Measurements from ENCODE around the gene NTF3. TPM values are rescaled to one million over a fixed set of nuclear protein-coding genes. Genes with fewer than 3 reads are reported as not detected.
"Not testable (repeated sequence)": the region's sequence is repeated elsewhere in the genome, so short reads cannot be mapped to it uniquely, and the experiment has no call there.

The NTF3 gene
- total RNA-seq, 1 donor from 2014 or later = 8.9 TPM

DNA sequence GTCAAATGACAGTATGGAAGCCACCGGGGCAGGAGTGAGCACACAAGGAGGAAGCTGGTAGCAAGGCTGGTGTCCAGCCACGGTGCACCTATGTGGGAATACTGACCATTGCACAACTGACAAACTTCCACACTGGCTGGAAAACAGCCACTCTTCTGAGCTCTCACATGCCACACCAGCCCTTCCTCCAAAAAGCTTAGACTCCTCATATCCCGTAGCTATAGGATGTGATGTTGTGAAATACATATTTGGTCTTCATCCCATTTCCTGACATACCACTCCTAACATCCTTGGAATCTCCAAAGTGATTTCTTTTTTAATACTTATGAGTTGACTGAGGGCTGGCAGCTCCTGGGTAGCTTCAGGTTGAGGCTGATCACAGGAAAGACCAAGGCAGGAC is 103.6 kb downstream of the NTF3 start:
- Mint-ChIP-seq H3K27ac (ENCODE audit: unreplicated experiment) (no peak overlapping the region), H3K27me3 (ENCODE audit: low read depth, unreplicated experiment) (peaks cover 13% of the 10 kb centered on the region), H3K4me3 (ENCODE audit: unreplicated experiment) (no peak overlapping the region), H3K9me3 (ENCODE audit: unreplicated experiment) (peaks cover 4% of the 10 kb centered on the region), H3K4me1 (ENCODE audit: low read depth, unreplicated experiment) (no peaks in the 10 kb centered on the region), H3K36me3 (ENCODE audit: low read depth, unreplicated experiment) (no peaks in the 10 kb centered on the region)
- no peak overlapping the region for H3K9ac ChIP-seq (ENCODE audit: low read length)
- DNase-seq (ENCODE audit: low read depth) (no peak), FAIRE-seq (no peak)
- no peaks in the 10 kb centered on the region for H3K79me2 ChIP-seq (ENCODE audit: insufficient read depth, low read length)
- H2AFZ ChIP-seq (ENCODE audit: low read depth, low read length) = no peak overlapping the region
- no peak overlapping the region for H3K27ac ChIP-seq (ENCODE audit: low read depth, low read length)
- H3K4me3 ChIP-seq (ENCODE audit: insufficient read depth, low read depth, low read length) = no peak overlapping the region
- TF ChIP-seq, protein P1, sequence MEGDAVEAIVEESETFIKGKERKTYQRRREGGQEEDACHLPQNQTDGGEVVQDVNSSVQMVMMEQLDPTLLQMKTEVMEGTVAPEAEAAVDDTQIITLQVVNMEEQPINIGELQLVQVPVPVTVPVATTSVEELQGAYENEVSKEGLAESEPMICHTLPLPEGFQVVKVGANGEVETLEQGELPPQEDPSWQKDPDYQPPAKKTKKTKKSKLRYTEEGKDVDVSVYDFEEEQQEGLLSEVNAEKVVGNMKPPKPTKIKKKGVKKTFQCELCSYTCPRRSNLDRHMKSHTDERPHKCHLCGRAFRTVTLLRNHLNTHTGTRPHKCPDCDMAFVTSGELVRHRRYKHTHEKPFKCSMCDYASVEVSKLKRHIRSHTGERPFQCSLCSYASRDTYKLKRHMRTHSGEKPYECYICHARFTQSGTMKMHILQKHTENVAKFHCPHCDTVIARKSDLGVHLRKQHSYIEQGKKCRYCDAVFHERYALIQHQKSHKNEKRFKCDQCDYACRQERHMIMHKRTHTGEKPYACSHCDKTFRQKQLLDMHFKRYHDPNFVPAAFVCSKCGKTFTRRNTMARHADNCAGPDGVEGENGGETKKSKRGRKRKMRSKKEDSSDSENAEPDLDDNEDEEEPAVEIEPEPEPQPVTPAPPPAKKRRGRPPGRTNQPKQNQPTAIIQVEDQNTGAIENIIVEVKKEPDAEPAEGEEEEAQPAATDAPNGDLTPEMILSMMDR (IDR thresholded peaks at IDR 0.05; ENCODE audit: insufficient read depth, low read depth, low read length) = no peak
- no peak for TF ChIP-seq EZH2 (IDR thresholded peaks at IDR 0.05; ENCODE audit: insufficient read depth, low read length)
- no peaks in the 10 kb centered on the region for H3K27me3 ChIP-seq (ENCODE audit: insufficient read depth, low read length)
- no peaks in the 10 kb centered on the region for H4K20me1 ChIP-seq (ENCODE audit: insufficient read depth, low read length)
- no peak overlapping the region for H3K4me2 ChIP-seq (ENCODE audit: low read length)
- no peaks in the 10 kb centered on the region for H3K36me3 ChIP-seq (ENCODE audit: insufficient read depth, low read length)
- no peaks in the 10 kb centered on the region for H3K4me1 ChIP-seq (ENCODE audit: insufficient read depth, low read length)
- no peaks in the 10 kb centered on the region for H3K9me3 ChIP-seq (ENCODE audit: insufficient read depth, low read depth, low read length)

DNA sequence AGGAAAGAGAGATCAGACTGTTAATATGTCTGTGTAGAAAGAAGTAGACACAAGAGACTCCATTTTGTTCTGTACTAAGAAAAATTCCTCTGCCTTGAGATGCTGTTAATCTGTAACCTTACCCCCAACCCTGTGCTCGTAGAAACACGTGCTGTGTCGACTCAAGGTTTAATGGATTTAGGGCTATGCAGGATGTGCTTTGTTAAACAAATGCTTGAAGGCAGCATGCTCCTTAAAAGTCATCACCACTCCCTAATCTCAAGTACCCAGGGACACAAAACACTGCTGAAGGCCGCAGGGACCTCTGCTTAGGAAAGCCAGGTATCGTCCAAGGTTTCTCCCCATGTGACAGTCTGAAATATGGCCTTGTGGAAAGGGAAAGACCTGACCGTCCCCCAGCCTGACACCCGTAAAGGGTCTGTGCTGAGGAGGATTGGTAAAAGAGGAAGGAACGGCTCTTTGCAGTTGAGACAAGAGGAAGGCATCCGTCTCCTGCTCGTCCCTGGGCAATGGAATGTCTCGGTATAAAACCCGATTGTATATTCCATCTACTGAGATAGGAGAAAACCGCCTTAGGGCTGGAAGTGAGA is 105.2 kb downstream of the NTF3 start:
- not testable (repeated sequence) for DNase-seq (ENCODE audit: low read depth); H3K79me2 ChIP-seq (ENCODE audit: insufficient read depth, low read length); H3K4me3 Mint-ChIP-seq (ENCODE audit: unreplicated experiment); H3K4me3 ChIP-seq (ENCODE audit: insufficient read depth, low read depth, low read length); H3K4me1 Mint-ChIP-seq (ENCODE audit: low read depth, unreplicated experiment); H3K9ac ChIP-seq (ENCODE audit: low read length); H3K27me3 ChIP-seq (ENCODE audit: insufficient read depth, low read length); H3K9me3 ChIP-seq (ENCODE audit: insufficient read depth, low read depth, low read length); H3K27ac Mint-ChIP-seq (ENCODE audit: unreplicated experiment); H3K4me2 ChIP-seq (ENCODE audit: low read length); H3K36me3 ChIP-seq (ENCODE audit: insufficient read depth, low read length); H3K27ac ChIP-seq (ENCODE audit: low read depth, low read length); H4K20me1 ChIP-seq (ENCODE audit: insufficient read depth, low read length); H3K36me3 Mint-ChIP-seq (ENCODE audit: low read depth, unreplicated experiment); H3K4me1 ChIP-seq (ENCODE audit: insufficient read depth, low read length); H2AFZ ChIP-seq (ENCODE audit: low read depth, low read length); H3K9me3 Mint-ChIP-seq (ENCODE audit: unreplicated experiment); FAIRE-seq
- H3K27me3 Mint-ChIP-seq (ENCODE audit: low read depth, unreplicated experiment) = peaks cover 13% of the 10 kb centered on the region

DNA sequence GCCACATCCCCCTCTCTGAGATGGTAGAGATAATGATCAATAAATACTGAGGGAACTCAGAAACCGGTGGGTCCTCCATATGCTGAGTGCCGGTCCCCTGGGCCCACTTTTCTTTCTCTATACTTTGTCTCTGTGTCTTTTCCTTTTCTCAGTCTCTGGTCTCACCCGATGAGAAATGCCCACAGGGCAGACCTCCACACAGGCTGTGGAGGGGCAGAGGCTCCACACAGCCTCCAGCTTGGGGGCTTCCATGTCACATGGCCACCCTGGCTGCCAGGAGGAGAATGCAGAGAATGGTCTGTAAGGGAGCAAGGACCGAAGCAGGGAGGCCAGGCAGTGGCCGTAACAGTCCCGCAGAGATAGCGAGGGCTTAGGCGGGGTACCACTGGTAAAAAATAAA is 105.9 kb downstream of the NTF3 start:
- no peak overlapping the region for H3K9ac ChIP-seq (ENCODE audit: low read length)
- H3K4me2 ChIP-seq (ENCODE audit: low read length) = no peak overlapping the region
- no peak overlapping the region for H2AFZ ChIP-seq (ENCODE audit: low read depth, low read length)
- Mint-ChIP-seq H3K36me3 (ENCODE audit: low read depth, unreplicated experiment) (no peaks in the 10 kb centered on the region), H3K27me3 (ENCODE audit: low read depth, unreplicated experiment) (peaks cover 13% of the 10 kb centered on the region), H3K9me3 (ENCODE audit: unreplicated experiment) (peaks cover 9% of the 10 kb centered on the region), H3K4me1 (ENCODE audit: low read depth, unreplicated experiment) (no peaks in the 10 kb centered on the region), H3K4me3 (ENCODE audit: unreplicated experiment) (no peak overlapping the region), H3K27ac (ENCODE audit: unreplicated experiment) (no peak overlapping the region)
- FAIRE-seq (no peak), DNase-seq (ENCODE audit: low read depth) (no peak)
- no peaks in the 10 kb centered on the region for H3K9me3 ChIP-seq (ENCODE audit: insufficient read depth, low read depth, low read length)
- no peaks in the 10 kb centered on the region for H3K36me3 ChIP-seq (ENCODE audit: insufficient read depth, low read length)
- H3K79me2 ChIP-seq (ENCODE audit: insufficient read depth, low read length) = no peaks in the 10 kb centered on the region
- H3K4me3 ChIP-seq (ENCODE audit: insufficient read depth, low read depth, low read length) = no peak overlapping the region
- H3K27me3 ChIP-seq (ENCODE audit: insufficient read depth, low read length) = no peaks in the 10 kb centered on the region
- H3K27ac ChIP-seq (ENCODE audit: low read depth, low read length) = no peak overlapping the region
- TF ChIP-seq, protein P1 (IDR thresholded peaks at IDR 0.05; ENCODE audit: insufficient read depth, low read depth, low read length) = no peak
- no peak for TF ChIP-seq EZH2 (IDR thresholded peaks at IDR 0.05; ENCODE audit: insufficient read depth, low read length)
- H3K4me1 ChIP-seq (ENCODE audit: insufficient read depth, low read length) = no peaks in the 10 kb centered on the region
- H4K20me1 ChIP-seq (ENCODE audit: insufficient read depth, low read length) = no peaks in the 10 kb centered on the region

Measured in astrocyte (in vitro differentiated cells and primary cell).